ENCODE data around the gene B3GAT1.

Gene B3GAT1

DNA sequence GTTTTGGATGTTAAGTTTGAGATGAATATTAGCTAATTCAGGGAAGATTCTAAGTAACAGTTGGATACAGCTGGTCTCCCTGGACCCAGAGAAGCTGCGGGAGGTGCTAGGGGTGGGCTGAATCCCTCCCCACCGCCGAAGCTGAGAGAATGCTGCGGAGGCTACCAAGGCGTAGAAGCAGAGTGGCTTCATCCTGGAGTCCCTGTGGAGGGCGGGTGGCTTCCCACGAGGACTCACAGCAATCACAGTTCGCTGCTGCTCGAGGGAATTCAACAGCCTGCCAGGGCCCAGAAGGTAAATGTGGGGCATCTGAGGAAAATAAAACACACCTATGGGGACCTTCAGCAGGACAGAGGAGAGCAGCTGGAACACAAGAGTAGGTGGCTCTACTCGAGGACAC lies 11.1 kb upstream of the B3GAT1 start:
- no peak for TF ChIP-seq POLR2AphosphoS5 (IDR thresholded peaks at IDR 0.05; ENCODE audit: low read depth)
- TF ChIP-seq, protein P1, sequence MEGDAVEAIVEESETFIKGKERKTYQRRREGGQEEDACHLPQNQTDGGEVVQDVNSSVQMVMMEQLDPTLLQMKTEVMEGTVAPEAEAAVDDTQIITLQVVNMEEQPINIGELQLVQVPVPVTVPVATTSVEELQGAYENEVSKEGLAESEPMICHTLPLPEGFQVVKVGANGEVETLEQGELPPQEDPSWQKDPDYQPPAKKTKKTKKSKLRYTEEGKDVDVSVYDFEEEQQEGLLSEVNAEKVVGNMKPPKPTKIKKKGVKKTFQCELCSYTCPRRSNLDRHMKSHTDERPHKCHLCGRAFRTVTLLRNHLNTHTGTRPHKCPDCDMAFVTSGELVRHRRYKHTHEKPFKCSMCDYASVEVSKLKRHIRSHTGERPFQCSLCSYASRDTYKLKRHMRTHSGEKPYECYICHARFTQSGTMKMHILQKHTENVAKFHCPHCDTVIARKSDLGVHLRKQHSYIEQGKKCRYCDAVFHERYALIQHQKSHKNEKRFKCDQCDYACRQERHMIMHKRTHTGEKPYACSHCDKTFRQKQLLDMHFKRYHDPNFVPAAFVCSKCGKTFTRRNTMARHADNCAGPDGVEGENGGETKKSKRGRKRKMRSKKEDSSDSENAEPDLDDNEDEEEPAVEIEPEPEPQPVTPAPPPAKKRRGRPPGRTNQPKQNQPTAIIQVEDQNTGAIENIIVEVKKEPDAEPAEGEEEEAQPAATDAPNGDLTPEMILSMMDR (IDR thresholded peaks at IDR 0.05; ENCODE audit: insufficient read depth, low read length): no peak
- no peak for TF ChIP-seq SPI1 (IDR thresholded peaks at IDR 0.05; ENCODE audit: borderline replicate concordance, low read depth)
- no peak for TF ChIP-seq GABPA (IDR thresholded peaks at IDR 0.05; ENCODE audit: low read depth)
- TF ChIP-seq, protein P2, sequence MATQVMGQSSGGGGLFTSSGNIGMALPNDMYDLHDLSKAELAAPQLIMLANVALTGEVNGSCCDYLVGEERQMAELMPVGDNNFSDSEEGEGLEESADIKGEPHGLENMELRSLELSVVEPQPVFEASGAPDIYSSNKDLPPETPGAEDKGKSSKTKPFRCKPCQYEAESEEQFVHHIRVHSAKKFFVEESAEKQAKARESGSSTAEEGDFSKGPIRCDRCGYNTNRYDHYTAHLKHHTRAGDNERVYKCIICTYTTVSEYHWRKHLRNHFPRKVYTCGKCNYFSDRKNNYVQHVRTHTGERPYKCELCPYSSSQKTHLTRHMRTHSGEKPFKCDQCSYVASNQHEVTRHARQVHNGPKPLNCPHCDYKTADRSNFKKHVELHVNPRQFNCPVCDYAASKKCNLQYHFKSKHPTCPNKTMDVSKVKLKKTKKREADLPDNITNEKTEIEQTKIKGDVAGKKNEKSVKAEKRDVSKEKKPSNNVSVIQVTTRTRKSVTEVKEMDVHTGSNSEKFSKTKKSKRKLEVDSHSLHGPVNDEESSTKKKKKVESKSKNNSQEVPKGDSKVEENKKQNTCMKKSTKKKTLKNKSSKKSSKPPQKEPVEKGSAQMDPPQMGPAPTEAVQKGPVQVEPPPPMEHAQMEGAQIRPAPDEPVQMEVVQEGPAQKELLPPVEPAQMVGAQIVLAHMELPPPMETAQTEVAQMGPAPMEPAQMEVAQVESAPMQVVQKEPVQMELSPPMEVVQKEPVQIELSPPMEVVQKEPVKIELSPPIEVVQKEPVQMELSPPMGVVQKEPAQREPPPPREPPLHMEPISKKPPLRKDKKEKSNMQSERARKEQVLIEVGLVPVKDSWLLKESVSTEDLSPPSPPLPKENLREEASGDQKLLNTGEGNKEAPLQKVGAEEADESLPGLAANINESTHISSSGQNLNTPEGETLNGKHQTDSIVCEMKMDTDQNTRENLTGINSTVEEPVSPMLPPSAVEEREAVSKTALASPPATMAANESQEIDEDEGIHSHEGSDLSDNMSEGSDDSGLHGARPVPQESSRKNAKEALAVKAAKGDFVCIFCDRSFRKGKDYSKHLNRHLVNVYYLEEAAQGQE (IDR thresholded peaks at IDR 0.05; ENCODE audit: insufficient replicate concordance, low read depth): no peak
- no peak for DNase-seq (ENCODE audit: low read depth in 1 of 2, low spot score in 1 of 2)
- H3K27ac ChIP-seq (replicated peaks): no peak overlapping the region
- no peak overlapping the region for H3K4me3 ChIP-seq (replicated peaks; ENCODE audit: insufficient read depth, low read length)
- no peaks in the 10 kb centered on the region for H3K27me3 ChIP-seq (ENCODE audit: insufficient read depth, poor library complexity, severe bottlenecking)

DNA sequence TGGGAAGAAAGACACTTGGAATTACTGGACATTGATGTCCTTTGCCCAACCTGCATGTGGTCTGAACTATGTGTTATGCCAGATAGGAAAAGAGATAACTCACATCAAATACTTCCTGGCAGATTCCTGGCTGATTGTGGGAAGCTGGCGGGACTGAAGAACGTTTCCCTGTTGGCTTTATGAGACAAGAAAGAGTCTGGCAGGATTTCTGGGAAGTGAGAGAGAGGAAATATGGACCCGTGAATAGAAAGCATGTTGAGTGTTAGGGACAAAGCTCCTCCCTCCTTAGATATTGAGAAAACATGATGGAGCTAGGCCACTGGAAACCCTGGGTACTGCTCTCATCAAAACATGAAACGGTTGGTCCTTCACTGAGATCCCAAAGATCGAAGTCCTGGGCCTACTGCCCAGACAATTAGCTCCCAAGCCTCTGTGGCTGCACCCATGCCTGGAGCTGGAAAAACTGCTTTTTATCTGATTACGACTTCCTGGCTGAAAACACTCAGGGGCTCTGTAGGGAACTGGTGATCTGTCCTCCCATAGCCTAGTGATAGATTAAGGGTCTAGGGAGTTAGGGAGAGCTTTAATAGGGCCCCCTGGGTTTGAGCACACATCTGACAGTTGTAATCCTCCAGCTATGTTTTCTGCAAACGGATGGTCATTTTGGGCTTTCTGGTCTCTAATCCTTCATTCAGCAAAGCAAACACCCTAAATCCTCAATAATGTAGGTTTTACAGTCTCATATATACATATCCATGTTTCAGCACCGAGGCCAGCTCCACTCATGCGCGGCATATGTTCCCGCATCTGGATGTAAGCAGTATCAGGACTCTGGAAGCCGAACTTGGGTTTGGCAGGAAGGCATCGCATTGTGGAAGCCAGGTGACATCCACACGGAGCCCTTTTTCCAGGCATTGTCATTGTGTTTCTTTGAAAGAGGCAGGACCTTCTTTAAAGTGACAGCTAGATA lies 6.1 kb upstream of the B3GAT1 start:
- Histone ChIP-seq H3K27me3 (ENCODE audit: insufficient read depth, poor library complexity, severe bottlenecking) (peaks cover 15% of the 10 kb centered on the region), H3K4me3 (replicated peaks; ENCODE audit: insufficient read depth, low read length) (no peak overlapping the region), H3K27ac (replicated peaks) (no peak overlapping the region)
- TF ChIP-seq, protein P2 (IDR thresholded peaks at IDR 0.05; ENCODE audit: insufficient replicate concordance, low read depth): peak; percentile 89
- no peak for TF ChIP-seq POLR2AphosphoS5 (IDR thresholded peaks at IDR 0.05; ENCODE audit: low read depth)
- no peak for DNase-seq (ENCODE audit: low read depth in 1 of 2, low spot score in 1 of 2)

DNA sequence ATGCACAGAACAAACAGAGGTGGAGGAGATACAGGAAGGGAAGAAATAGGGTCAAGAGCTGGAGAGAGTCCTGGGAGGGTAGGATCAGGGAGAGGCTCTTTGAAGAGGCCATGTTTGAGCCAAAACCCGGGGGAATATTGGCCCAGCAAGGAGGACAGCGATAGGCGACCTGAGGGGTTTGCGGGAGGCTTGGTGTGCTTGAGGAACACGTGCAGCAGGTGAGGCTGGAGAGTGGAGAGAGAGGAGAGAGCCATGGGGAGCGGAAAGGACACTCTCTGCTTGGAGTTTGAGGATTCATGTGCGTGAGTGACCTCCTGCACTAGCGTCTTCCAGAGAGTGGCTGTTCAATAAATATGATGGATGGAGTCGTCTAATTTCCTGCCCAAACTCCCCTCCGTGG lies 4.7 kb upstream of the B3GAT1 start:
- H3K27me3 ChIP-seq (ENCODE audit: insufficient read depth, poor library complexity, severe bottlenecking): peaks cover 23% of the 10 kb centered on the region
- no peak overlapping the region for H3K27ac ChIP-seq (replicated peaks)
- no peak for DNase-seq (ENCODE audit: low read depth in 1 of 2, low spot score in 1 of 2)
- TF ChIP-seq POLR2AphosphoS5 (IDR thresholded peaks at IDR 0.05; ENCODE audit: low read depth) (no peak), SPI1 (IDR thresholded peaks at IDR 0.05; ENCODE audit: borderline replicate concordance, low read depth) (no peak), GABPA (IDR thresholded peaks at IDR 0.05; ENCODE audit: low read depth) (no peak)
- TF ChIP-seq, protein P2 (IDR thresholded peaks at IDR 0.05; ENCODE audit: insufficient replicate concordance, low read depth): no peak
- TF ChIP-seq, protein P1 (IDR thresholded peaks at IDR 0.05; ENCODE audit: insufficient read depth, low read length): no peak
- no peak overlapping the region for H3K4me3 ChIP-seq (replicated peaks; ENCODE audit: insufficient read depth, low read length)

Data from HL-60 (cell line).